Stimulated activated CD8-positive, alpha-beta memory T cell treated with anti-CD3 and anti-CD28 coated beads, Interleukin-12 subunit alpha, Interleukin-12 subunit beta, amount 100 ng/mL, for 24 hours (primary cell): ENCODE data around the gene VPS26C.
"Not testable (repeated sequence)": the region's sequence is repeated elsewhere in the genome, so short reads cannot be mapped to it uniquely, and the experiment has no call there.

ENCODE experiments used
- DNase-seq: peaks from one replicate; pipeline ENCODE4 v3.0.0-alpha.2; 2020; ENCODE audit errors: extremely low read depth

VPS26C gene

GRCh38 chr21:37230632-37231248 is 36.4 kb downstream of the VPS26C start:
- no peak for DNase-seq

- no peak for DNase-seq
Measured at GRCh38 chr21:37228003-37228400, 39.1 kb downstream of the VPS26C start.

- DNase-seq = no peak
Measured at GRCh38 chr21:37227071-37228002, 39.8 kb downstream of the VPS26C start.

- DNase-seq = no peak
Measured at GRCh38 chr21:37226041-37226920, 40.9 kb downstream of the VPS26C start.

GRCh38 chr21:37224861-37225839 is 42.0 kb downstream of the VPS26C start:
- DNase-seq = peak; percentile 31

- no peak for DNase-seq
Measured at GRCh38 chr21:37223804-37224345, 43.3 kb downstream of the VPS26C start.

GRCh38 chr21:37222248-37222647 is 44.9 kb downstream of the VPS26C start:
- DNase-seq = not testable (repeated sequence)

GRCh38 chr21:37220981-37221664 is 46.0 kb downstream of the VPS26C start:
- DNase-seq = peak; percentile 94

GRCh38 chr21:37220433-37220980 is 46.6 kb downstream of the VPS26C start:
- no peak for DNase-seq

- DNase-seq = no peak
Measured at GRCh38 chr21:37219761-37220432, 47.2 kb downstream of the VPS26C start.

GRCh38 chr21:37214952-37215351 is 52.2 kb downstream of the VPS26C start:
- DNase-seq = no peak

GRCh38 chr21:37210799-37211198 is 56.3 kb downstream of the VPS26C start:
- no peak for DNase-seq

GRCh38 chr21:37210130-37210529 is 57.0 kb downstream of the VPS26C start:
- DNase-seq = no peak

GRCh38 chr21:37208741-37209225 is 58.4 kb downstream of the VPS26C start:
- no peak for DNase-seq

- no peak for DNase-seq
Measured at GRCh38 chr21:37208056-37208721, 58.9 kb downstream of the VPS26C start.

GRCh38 chr21:37207441-37208009 is 59.6 kb downstream of the VPS26C start:
- DNase-seq = no peak

- no peak for DNase-seq
Measured at GRCh38 chr21:37206496-37206895, 60.6 kb downstream of the VPS26C start.

GRCh38 chr21:37204580-37204979 is 62.6 kb downstream of the VPS26C start:
- no peak for DNase-seq
